SK-N-MC (cell line): ENCODE data around the gene RAB29.

Source experiments
- EZH2 ChIP-seq: fragments of 200-600 bp; sonication (generic); IDR thresholded peaks from one replicate; pipeline ENCODE4 v1.6.1; 2017; ENCODE audit warnings: antibody characterized with exemption
- POLR2AphosphoS5 ChIP-seq: IDR thresholded peaks from 2 replicates; pipeline ENCODE4 v1.6.1; 2012; ENCODE audit warnings: mild to moderate bottlenecking, low read depth, low read length, borderline replicate concordance

GRCh38 chr1:205800981-205801703 is 25.9 kb upstream of the RAB29 start:
- TF ChIP-seq EZH2 (no peak), POLR2AphosphoS5 (no peak)
